K562 (cell line): ENCODE measurements around the gene MGAT4D. TPM values are rescaled to one million over a fixed set of nuclear protein-coding genes. Genes with fewer than 3 reads are reported as not detected.
A peak's percentile ranks its signal among the peaks of the same experiment; 100 is the strongest.

Source experiments
- ATAC-seq: fragments of 200-7000 bp; cut with Tn5 transposase; 3 replicates; pipeline ENCODE4 v1.9.1; 2020; ENCODE audit warnings: moderate library complexity
- BruUV-seq: library from RNA; stranded (reverse); fragments of 400-500 nt; replicated peaks from 2 replicates; lab custom pipeline; 2021; lab: Mats Ljungman, UMichigan
- CTCF ChIA-PET: fragments of 300-600 bp; formaldehyde crosslinking; extraction: SDS; loops from one replicate; lab custom pipeline; 2021; ENCODE audit warnings: low intra/inter-chr PET ratio; lab: Yijun Ruan, JAX
- POLR2A ChIA-PET: fragments of 300-600, 350-650 bp; sonication (Branson Sonifier 250); formaldehyde crosslinking; extraction: SDS; loops from one replicate; lab custom pipeline; 2021; ENCODE audit warnings: antibody characterized with exemption, inconsistent platforms; lab: Yijun Ruan, JAX
- DNase-seq, 4 experiments: peaks; one replicate each; pipeline versions ENCODE4 v3.0.0 to v3.0.0-alpha.2; 2011 to 2018; ENCODE audit warnings: low spot score in 3 of 4, mixed read lengths in 3 of 4; ENCODE audit errors: extremely low read depth in 1 of 4
- FAIRE-seq: peaks from 2 replicates; lab custom pipeline; 2011; peaks lifted over from hg19 to GRCh38; lab: Jason Lieb, UNC
- H2AFZ ChIP-seq: 2 replicates; pipeline ENCODE4 v1.6.0; 2011; ENCODE audit warnings: low read depth, low read length, control low read depth, inconsistent platforms
- H3K27ac ChIP-seq: fragments of 200-600 bp; 3 replicates; pipeline ENCODE4 v1.8.0; 2011; ENCODE audit warnings: low read depth, mild to moderate bottlenecking, control low read depth, inconsistent platforms, low read length, moderate library complexity, mixed read lengths; ENCODE audit errors: extremely low read depth
- H3K27me3 ChIP-seq, 2 experiments: fragments of 300-600 bp in 1 of 2; 2 replicates in 1 of 2; 3 replicates in 1 of 2; pipeline versions ENCODE4 v1.6.0 to v1.8.0; 2011; ENCODE audit warnings: inconsistent platforms in 2 of 2, low read length in 2 of 2, mild to moderate bottlenecking in 1 of 2, mixed read lengths in 1 of 2, moderate library complexity in 1 of 2; ENCODE audit not compliant: control insufficient read depth in 2 of 2, insufficient read depth in 2 of 2
- H3K36me3 ChIP-seq: fragments of 300-600 bp; 3 replicates; pipeline ENCODE4 v1.8.0; 2011; ENCODE audit warnings: mild to moderate bottlenecking, low read length, inconsistent platforms; ENCODE audit not compliant: control insufficient read depth, insufficient read depth
- H3K4me1 ChIP-seq, 2 experiments: fragments of 200-600 bp in 1 of 2; replicated peaks in 1 of 2; 2 replicates in 1 of 2; 3 replicates in 1 of 2; pipeline versions ENCODE4 v1.5.1 to v1.8.0; 2011; ENCODE audit warnings: inconsistent platforms in 2 of 2, low read length in 2 of 2, mild to moderate bottlenecking in 1 of 2, mixed read lengths in 1 of 2, moderate library complexity in 1 of 2; ENCODE audit not compliant: control insufficient read depth in 2 of 2, insufficient read depth in 2 of 2
- H3K4me2 ChIP-seq: 2 replicates; pipeline ENCODE4 v1.6.1; 2011; ENCODE audit warnings: low read length, control low read depth, inconsistent platforms, mixed read lengths; ENCODE audit not compliant: insufficient read depth
- H3K4me3 ChIP-seq: fragments of 200-600 bp; sonication (generic), shearing (Covaris generic); 2 replicates; pipeline ENCODE4 v1.5.1; 2016; ENCODE audit warnings: control low read depth, inconsistent platforms
- H3K79me2 ChIP-seq: fragments of 200-600 bp; 3 replicates; pipeline ENCODE4 v1.8.0; 2011; ENCODE audit warnings: low read length, inconsistent platforms; ENCODE audit not compliant: control insufficient read depth, insufficient read depth
- H3K9ac ChIP-seq, 2 experiments: 2 replicates each; pipeline versions ENCODE4 v1.6.0 to v1.6.1; 2011; ENCODE audit warnings: low read depth in 2 of 2, low read length in 2 of 2, control low read depth in 1 of 2, inconsistent platforms in 1 of 2, mild to moderate bottlenecking in 1 of 2, mixed read lengths in 1 of 2; ENCODE audit not compliant: insufficient read depth in 1 of 2
- H3K9me1 ChIP-seq: one replicate; pipeline ENCODE4 v1.6.0; 2011; ENCODE audit warnings: inconsistent platforms, mild to moderate bottlenecking, low read length, moderate library complexity; ENCODE audit not compliant: control insufficient read depth, insufficient read depth
- H3K9me3 ChIP-seq: replicated peaks from 2 replicates; pipeline ENCODE4 v1.5.1; 2011; ENCODE audit warnings: low read depth, low read length, inconsistent platforms; ENCODE audit not compliant: control insufficient read depth, insufficient read depth
- H4K20me1 ChIP-seq: replicated peaks from 2 replicates; pipeline ENCODE4 v1.6.1; 2011; ENCODE audit warnings: low read length, inconsistent platforms, mixed read lengths; ENCODE audit not compliant: control insufficient read depth, insufficient read depth
- CCNT2 ChIP-seq: IDR thresholded peaks from 2 replicates; pipeline ENCODE4 v1.6.1; 2011; ENCODE audit warnings: borderline replicate concordance, low read depth, mild to moderate bottlenecking, moderate library complexity, mixed read lengths, low read length; ENCODE audit not compliant: insufficient read length; ENCODE audit errors: extremely low read depth
- HDAC6 ChIP-seq: IDR thresholded peaks from 2 replicates; pipeline ENCODE4 v1.6.1; 2012; ENCODE audit warnings: low read depth, mild to moderate bottlenecking, control low read depth, inconsistent platforms, low read length, moderate library complexity
- NR2C2 ChIP-seq, 2 experiments: fragments of 200-800 bp in 1 of 2; sonication (Bioruptor generic) in 1 of 2; sonication (generic) in 1 of 2; formaldehyde crosslinking in 1 of 2; IDR thresholded peaks; 2 replicates each; pipeline versions ENCODE4 v1.6.1 to v1.8.0; 2016 to 2022; ENCODE audit warnings: mild to moderate bottlenecking in 1 of 2, missing compliant biosample characterization in 1 of 2, missing genetic modification characterization in 1 of 2, missing genetic modification reagents in 1 of 2
- PHF21A ChIP-seq: fragments of 450-650 bp; IDR thresholded peaks from 2 replicates; pipeline ENCODE4 v1.6.1; 2017; ENCODE audit warnings: low read depth, borderline replicate concordance
- POLR2AphosphoS2 ChIP-seq: IDR thresholded peaks from 2 replicates; pipeline ENCODE4 v1.6.1; 2012; ENCODE audit warnings: low read length, improper control_type of control experiment
- SIX5 ChIP-seq, 2 experiments: IDR thresholded peaks; 2 replicates each; pipeline ENCODE4 v1.6.1; 2011; ENCODE audit warnings: low read length in 2 of 2, borderline replicate concordance in 1 of 2, low read depth in 1 of 2, mild to moderate bottlenecking in 1 of 2, moderate library complexity in 1 of 2; ENCODE audit not compliant: insufficient read depth in 1 of 2
- SRSF1 ChIP-seq: fragments of 200-400 bp; formaldehyde crosslinking; IDR thresholded peaks from 2 replicates; pipeline ENCODE4 v1.6.1; 2017; ENCODE audit warnings: mild to moderate bottlenecking, low read depth, low read length, moderate library complexity
- SUPT5H ChIP-seq: fragments of 450-650 bp; IDR thresholded peaks from 2 replicates; pipeline ENCODE4 v1.6.1; 2016
- ZEB2 ChIP-seq: fragments of 450-650 bp; IDR thresholded peaks from 2 replicates; pipeline ENCODE4 v1.6.1; 2016
- ZNF239 ChIP-seq: fragments of 250-450 bp; sonication (Bioruptor Pico); IDR thresholded peaks from 2 replicates; pipeline ENCODE4 v1.4.0; 2020; ENCODE audit warnings: mild to moderate bottlenecking
- ZSCAN29 ChIP-seq: fragments of 450-650 bp; IDR thresholded peaks from 2 replicates; pipeline ENCODE4 v1.6.1; 2017
- WGBS: fragments of 100-300 bp; shearing (Covaris generic); methylation state at CpG from one replicate; pipeline ENCODE4 v1.1.6; 2016; ENCODE audit warnings: low coverage, mixed read lengths; ENCODE audit not compliant: insufficient coverage; ENCODE audit errors: missing lambda C conversion rate; 5-methylcytosine and 5-hydroxymethylcytosine counted together
- in situ Hi-C: fragments of 300-500 bp; cut with MboI; formaldehyde crosslinking; loops from 4 replicates; pipeline ENCODE4 v1.15.0; 2018; ENCODE audit warnings: inconsistent platforms, mixed read lengths
- intact Hi-C: fragments of 100-400 bp; cut with micrococcal nuclease; formaldehyde crosslinking; loops from 2 replicates; pipeline ENCODE4 v1.14.2; 2022
- polyA plus RNA-seq, 8 experiments: library from polyadenylated mRNA; depleted of rRNA in 4 of 8; stranded (reverse) in 5 of 8; unstranded in 3 of 8; fragments of >200 nt; fragmentation: Nextera tagmentation in 2 of 8; fragmentation: Illumina TruSeq in 1 of 8; extraction: Ambion mirVana in 2 of 8; extraction: Trizol in 1 of 8; gene quantifications; 2 replicates each; pipeline versions ENCODE4 v1.2.1 to v1.2.3, GENCODE V29; 2011 to 2014; ENCODE audit warnings: inconsistent platforms in 1 of 8, missing spikeins in 1 of 8
- total RNA-seq, 7 experiments: library from RNA; depleted of rRNA in 6 of 7; stranded (reverse); fragments of >200 nt in 6 of 7; fragmentation: Illumina TruSeq in 2 of 7; extraction: Trizol in 2 of 7; gene quantifications; 2 replicates each; pipeline versions ENCODE4 v1.2.1 to v1.2.3, GENCODE V29; 2011 to 2021; ENCODE audit warnings: low replicate concordance in 1 of 7
- TF ChIP-seq, protein P1 (sequence below): fragments of 250-450 bp; sonication (Bioruptor Pico); IDR thresholded peaks from 2 replicates; pipeline ENCODE4 v1.8.0; 2021; ENCODE audit warnings: moderate library complexity, mild to moderate bottlenecking, inconsistent platforms
- TF ChIP-seq, protein P2 (sequence below): fragments of 450-650 bp; conservative IDR thresholded peaks from 2 replicates; pipeline ENCODE4 v1.6.1; 2016; ENCODE audit warnings: missing genetic modification characterization, low read depth, mild to moderate bottlenecking, control low read depth, missing compliant biosample characterization
- TF ChIP-seq, protein P3 (sequence below): fragments of 450-650 bp; IDR thresholded peaks from 2 replicates; pipeline ENCODE4 v1.7.0; 2016; ENCODE audit warnings: borderline replicate concordance
- TF ChIP-seq, protein P4 (sequence below): fragments of 250-450 bp; sonication (Bioruptor Pico); IDR thresholded peaks from 2 replicates; pipeline ENCODE4 v1.8.0; 2022; ENCODE audit warnings: moderate library complexity, mild to moderate bottlenecking, inconsistent platforms

Gene MGAT4D
- total and polyA plus RNA-seq, 9 of the 15 experiments (the other 6 are each of a cell fraction or from before 2014, with no cell fraction given) = not detected

DNA sequence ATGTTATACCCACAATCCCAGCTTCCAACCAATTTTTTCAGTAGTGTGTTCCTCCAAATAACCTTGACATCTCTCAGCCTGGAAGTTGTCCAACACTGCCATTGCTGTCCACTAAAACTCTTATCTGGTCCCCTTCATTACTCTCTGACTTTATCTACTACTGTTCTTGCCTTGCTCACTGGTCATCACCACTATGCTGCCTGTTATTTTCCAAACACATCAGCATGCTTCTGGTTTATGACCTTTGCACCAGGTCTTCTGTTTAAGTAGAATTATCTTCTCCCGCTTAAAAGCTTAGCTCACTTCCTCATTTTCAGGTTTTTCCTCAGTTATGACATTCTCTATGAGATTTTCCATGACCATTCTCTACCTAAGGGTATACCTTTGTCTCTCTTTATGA, 31.3 kb upstream of the MGAT4D start:
- ATAC-seq (peak; percentile 90), DNase-seq (peak in 3 of 4 experiments; percentile 13 to 85 (median 58)), FAIRE-seq (peak; percentile 86)
- in situ Hi-C loops (no loop called here), intact Hi-C loops (no loop called here)
- ChIA-PET POLR2A (interaction anchor here (0.6 to 1.2 kb wide), 2 partner anchors 10 to 21 kb away, joined by 3 read pairs; no protein-coding TSS in a partner anchor), CTCF (no interaction called here)
- Histone ChIP-seq H3K79me2 (peaks cover 14% of the 10 kb centered on the region), H3K9me1 (no peaks in the 10 kb centered on the region), H4K20me1 (no peaks in the 10 kb centered on the region; the same call in 1 of the 2 replicates), H3K27me3 (no peaks in the 10 kb centered on the region), H3K27ac (peak overlapping the region; percentile 65; the same call in 2 of the 3 replicates), H3K9me3 (0 out of 2 replicates have a peak, but pooled peaks cover 3% of the 10 kb centered on the region), H3K9ac (peak overlapping the region in 1 of 2 experiments; percentile 18; a peak in 1 of 4 replicates), H3K4me3 (no peak overlapping the region), H2AFZ (no peak overlapping the region), H3K36me3 (peaks cover 18% of the 10 kb centered on the region), H3K4me1 (peaks cover 1 to 12% of the 10 kb centered on the region in 2 experiments; a peak in 3 of 5 replicates), H3K4me2 (no peak overlapping the region)
- no TSS peak for BruUV-seq
- 0% methylated on average over 1 of the region's 1 CpG for WGBS
- TF ChIP-seq CCNT2 (peak; percentile 33), SUPT5H (no peak), POLR2AphosphoS2 (no peak), HDAC6 (no peak), SRSF1 (no peak), ZNF239 (CRISPR knock-in tag) (no peak), ZEB2 (peak; percentile 68), PHF21A (no peak), ZSCAN29 (no peak), SIX5 (IDR thresholded peaks at IDR 0.05; ENCODE audit: borderline replicate concordance in 1 of 2, insufficient read depth in 1 of 2, low read depth in 1 of 2, low read length in 2 of 2) (no peak), NR2C2 (CRISPR knock-in tag; IDR thresholded peaks at IDR 0.05) (peak; percentile 71; the same call in 1 of the 2 replicates), NR2C2 (tag; IDR thresholded peaks at IDR 0.05) (peak; percentile 92)
- TF ChIP-seq, protein P1, sequence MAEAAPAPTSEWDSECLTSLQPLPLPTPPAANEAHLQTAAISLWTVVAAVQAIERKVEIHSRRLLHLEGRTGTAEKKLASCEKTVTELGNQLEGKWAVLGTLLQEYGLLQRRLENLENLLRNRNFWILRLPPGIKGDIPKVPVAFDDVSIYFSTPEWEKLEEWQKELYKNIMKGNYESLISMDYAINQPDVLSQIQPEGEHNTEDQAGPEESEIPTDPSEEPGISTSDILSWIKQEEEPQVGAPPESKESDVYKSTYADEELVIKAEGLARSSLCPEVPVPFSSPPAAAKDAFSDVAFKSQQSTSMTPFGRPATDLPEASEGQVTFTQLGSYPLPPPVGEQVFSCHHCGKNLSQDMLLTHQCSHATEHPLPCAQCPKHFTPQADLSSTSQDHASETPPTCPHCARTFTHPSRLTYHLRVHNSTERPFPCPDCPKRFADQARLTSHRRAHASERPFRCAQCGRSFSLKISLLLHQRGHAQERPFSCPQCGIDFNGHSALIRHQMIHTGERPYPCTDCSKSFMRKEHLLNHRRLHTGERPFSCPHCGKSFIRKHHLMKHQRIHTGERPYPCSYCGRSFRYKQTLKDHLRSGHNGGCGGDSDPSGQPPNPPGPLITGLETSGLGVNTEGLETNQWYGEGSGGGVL (CRISPR knock-in tag) = no peak
- TF ChIP-seq, protein P2, sequence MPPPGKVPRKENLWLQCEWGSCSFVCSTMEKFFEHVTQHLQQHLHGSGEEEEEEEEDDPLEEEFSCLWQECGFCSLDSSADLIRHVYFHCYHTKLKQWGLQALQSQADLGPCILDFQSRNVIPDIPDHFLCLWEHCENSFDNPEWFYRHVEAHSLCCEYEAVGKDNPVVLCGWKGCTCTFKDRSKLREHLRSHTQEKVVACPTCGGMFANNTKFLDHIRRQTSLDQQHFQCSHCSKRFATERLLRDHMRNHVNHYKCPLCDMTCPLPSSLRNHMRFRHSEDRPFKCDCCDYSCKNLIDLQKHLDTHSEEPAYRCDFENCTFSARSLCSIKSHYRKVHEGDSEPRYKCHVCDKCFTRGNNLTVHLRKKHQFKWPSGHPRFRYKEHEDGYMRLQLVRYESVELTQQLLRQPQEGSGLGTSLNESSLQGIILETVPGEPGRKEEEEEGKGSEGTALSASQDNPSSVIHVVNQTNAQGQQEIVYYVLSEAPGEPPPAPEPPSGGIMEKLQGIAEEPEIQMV (tag) = no peak
- TF ChIP-seq, protein P3, sequence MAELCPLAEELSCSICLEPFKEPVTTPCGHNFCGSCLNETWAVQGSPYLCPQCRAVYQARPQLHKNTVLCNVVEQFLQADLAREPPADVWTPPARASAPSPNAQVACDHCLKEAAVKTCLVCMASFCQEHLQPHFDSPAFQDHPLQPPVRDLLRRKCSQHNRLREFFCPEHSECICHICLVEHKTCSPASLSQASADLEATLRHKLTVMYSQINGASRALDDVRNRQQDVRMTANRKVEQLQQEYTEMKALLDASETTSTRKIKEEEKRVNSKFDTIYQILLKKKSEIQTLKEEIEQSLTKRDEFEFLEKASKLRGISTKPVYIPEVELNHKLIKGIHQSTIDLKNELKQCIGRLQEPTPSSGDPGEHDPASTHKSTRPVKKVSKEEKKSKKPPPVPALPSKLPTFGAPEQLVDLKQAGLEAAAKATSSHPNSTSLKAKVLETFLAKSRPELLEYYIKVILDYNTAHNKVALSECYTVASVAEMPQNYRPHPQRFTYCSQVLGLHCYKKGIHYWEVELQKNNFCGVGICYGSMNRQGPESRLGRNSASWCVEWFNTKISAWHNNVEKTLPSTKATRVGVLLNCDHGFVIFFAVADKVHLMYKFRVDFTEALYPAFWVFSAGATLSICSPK = no peak
- TF ChIP-seq, protein P4, sequence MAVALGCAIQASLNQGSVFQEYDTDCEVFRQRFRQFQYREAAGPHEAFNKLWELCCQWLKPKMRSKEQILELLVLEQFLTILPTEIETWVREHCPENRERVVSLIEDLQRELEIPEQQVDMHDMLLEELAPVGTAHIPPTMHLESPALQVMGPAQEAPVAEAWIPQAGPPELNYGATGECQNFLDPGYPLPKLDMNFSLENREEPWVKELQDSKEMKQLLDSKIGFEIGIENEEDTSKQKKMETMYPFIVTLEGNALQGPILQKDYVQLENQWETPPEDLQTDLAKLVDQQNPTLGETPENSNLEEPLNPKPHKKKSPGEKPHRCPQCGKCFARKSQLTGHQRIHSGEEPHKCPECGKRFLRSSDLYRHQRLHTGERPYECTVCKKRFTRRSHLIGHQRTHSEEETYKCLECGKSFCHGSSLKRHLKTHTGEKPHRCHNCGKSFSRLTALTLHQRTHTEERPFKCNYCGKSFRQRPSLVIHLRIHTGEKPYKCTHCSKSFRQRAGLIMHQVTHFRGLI (CRISPR knock-in tag) = no peak
